Loucy (cell line): ENCODE data around the gene EPB41L2.

Experiments used
- CTCF ChIP-seq: fragments of 200-600 bp; sonication (generic); conservative IDR thresholded peaks from 2 replicates; pipeline ENCODE4 v1.5.1; 2014; ENCODE audit warnings: mild to moderate bottlenecking, antibody characterized with exemption, low read length
- EZH2phosphoT487 ChIP-seq: fragments of 200-600 bp; IDR thresholded peaks from 2 replicates; pipeline ENCODE4 v1.6.1; 2018; ENCODE audit warnings: antibody characterized with exemption, mild to moderate bottlenecking, moderate library complexity, borderline replicate concordance

- no peak for TF ChIP-seq CTCF
- TF ChIP-seq EZH2phosphoT487 = no peak
Measured at GRCh38 chr6:130903007-130903406, 160.0 kb downstream of the EPB41L2 start.
